Small intestine (tissue), 7 donors: ENCODE results near the gene PACS1. TPM values are rescaled to one million over a fixed set of nuclear protein-coding genes. Genes with fewer than 3 reads are reported as not detected.

ENCODE experiments used
- DNase-seq, 2 donors: peaks; one replicate each; pipeline versions ENCODE4 v3.0.0 to v3.0.0-alpha.2; 2013
- FAIRE-seq: peaks from 2 replicates; lab custom pipeline; 2012; peaks lifted over from hg19 to GRCh38; lab: Jason Lieb, UNC
- H3K27ac ChIP-seq, 3 donors: one replicate each; pipeline ENCODE4 v1.5.1; 2013; ENCODE audit warnings: low read length in 2 of 3, mild to moderate bottlenecking in 2 of 3, control low read depth in 1 of 3, inconsistent platforms in 1 of 3, low read depth in 1 of 3, moderate library complexity in 1 of 3
- H3K27me3 ChIP-seq, 3 donors: one replicate each; pipeline ENCODE4 v1.6.1; 2013; ENCODE audit warnings: low read length in 3 of 3, inconsistent platforms in 1 of 3; ENCODE audit not compliant: control insufficient read depth in 3 of 3, insufficient read depth in 3 of 3
- H3K36me3 ChIP-seq, 3 donors: one replicate each; pipeline ENCODE4 v1.6.1; 2013; ENCODE audit warnings: low read length in 3 of 3, inconsistent platforms in 1 of 3, low read depth in 1 of 3, mild to moderate bottlenecking in 1 of 3, moderate library complexity in 1 of 3; ENCODE audit not compliant: control insufficient read depth in 3 of 3, insufficient read depth in 2 of 3
- H3K4me1 ChIP-seq, 3 donors: one replicate each; pipeline ENCODE4 v1.6.1; 2013; ENCODE audit warnings: low read length in 2 of 3, inconsistent platforms in 1 of 3, low read depth in 1 of 3, mild to moderate bottlenecking in 1 of 3, moderate library complexity in 1 of 3; ENCODE audit not compliant: control insufficient read depth in 3 of 3, insufficient read depth in 2 of 3
- H3K4me3 ChIP-seq, 3 donors: one replicate each; pipeline ENCODE4 v1.5.1; 2013; ENCODE audit warnings: low read length in 3 of 3, control low read depth in 1 of 3, inconsistent platforms in 1 of 3, low read depth in 1 of 3, mild to moderate bottlenecking in 1 of 3, moderate library complexity in 1 of 3
- H3K9me3 ChIP-seq, 2 donors: one replicate each; pipeline ENCODE4 v1.6.1; 2013; ENCODE audit warnings: low read depth in 1 of 2, low read length in 1 of 2; ENCODE audit not compliant: control insufficient read depth in 2 of 2, insufficient read depth in 1 of 2
- WGBS, 3 donors: extraction: QIAGEN DNeasy Blood & Tissue Kit; methylation state at CpG; one replicate each; pipeline ENCODE4 v1.1.7; 2013; 5-methylcytosine and 5-hydroxymethylcytosine counted together
- polyA plus RNA-seq, 4 donors: library from polyadenylated mRNA; stranded (reverse) in 3 of 4; unstranded in 1 of 4; fragments of 200-250 nt in 3 of 4; fragments of 120-200 nt in 1 of 4; gene quantifications; one replicate each; pipeline versions ENCODE4 v1.2.1 to v1.2.3, GENCODE V29; 2013
- donor health status: healthy with polysubstance abuse.
- donor health status: control.
- donor health status: control.
- donor health status: Bipolar disorder and iron deficiency.
- donor health status: healthy.

The PACS1 gene
- polyA plus RNA-seq, 4 donors = 4.0 to 22.9 (median 10.0) TPM

- Histone ChIP-seq H3K36me3 (peaks cover 0 to 71% (median 13%) of the 10 kb centered on the region in 3 donors), H3K27me3 (no peaks in the 10 kb centered on the region), H3K9me3 (no peaks in the 10 kb centered on the region), H3K4me1 (peaks cover 0 to 6% (median 0%) of the 10 kb centered on the region in 3 donors), H3K27ac (no peak overlapping the region), H3K4me3 (no peak overlapping the region)
- 93 to 96% (median 95%) methylated on average over 13 of the region's 13 CpGs for WGBS, 3 donors
- no peak for FAIRE-seq
- DNase-seq = no peak
Measured at GRCh38 chr11:66221012-66221411, 150.9 kb downstream of the PACS1 start.

- Histone ChIP-seq H3K27ac (peak overlapping the region in 2 of 3 donors; percentile 54 to 81), H3K9me3 (no peaks in the 10 kb centered on the region), H3K27me3 (no peaks in the 10 kb centered on the region), H3K4me3 (no peak overlapping the region), H3K36me3 (peaks cover 0 to 63% (median 6%) of the 10 kb centered on the region in 3 donors), H3K4me1 (peaks cover 0 to 6% (median 0%) of the 10 kb centered on the region in 3 donors)
- no peak for FAIRE-seq
- no peak for DNase-seq
- 76 to 82% (median 82%) methylated on average over 9 of the region's 9 CpGs for WGBS, 3 donors
Measured at GRCh38 chr11:66221726-66222236, 151.7 kb downstream of the PACS1 start.

- H3K27me3 ChIP-seq = no peaks in the 10 kb centered on the region
- 23 to 25% (median 23%) methylated on average over 21 of the region's 21 CpGs for WGBS, 3 donors
- peak; percentile 94 to 96 for DNase-seq
- H3K9me3 ChIP-seq = no peaks in the 10 kb centered on the region
- H3K36me3 ChIP-seq = peaks cover 0 to 57% (median 6%) of the 10 kb centered on the region in 3 donors
- H3K4me1 ChIP-seq = peaks cover 0 to 6% (median 0%) of the 10 kb centered on the region in 3 donors
- H3K4me3 ChIP-seq = no peak overlapping the region
- peak overlapping the region in 2 of 3 donors; percentile 54 to 81 for H3K27ac ChIP-seq
- FAIRE-seq = no peak
Measured at GRCh38 chr11:66222358-66223149, 152.5 kb downstream of the PACS1 start.

GRCh38 chr11:66224226-66224855, 154.3 kb downstream of the PACS1 start:
- FAIRE-seq = no peak
- 92 to 94% (median 93%) methylated on average over 10 of the region's 10 CpGs for WGBS, 3 donors

GRCh38 chr11:66225066-66225465, 155.0 kb downstream of the PACS1 start:
- H3K9me3 ChIP-seq = no peaks in the 10 kb centered on the region
- no peak for DNase-seq
- H3K27ac ChIP-seq = no peak overlapping the region
- 75 to 82% (median 77%) methylated on average over 2 of the region's 2 CpGs for WGBS, 3 donors
- FAIRE-seq = no peak
- H3K4me1 ChIP-seq = peaks cover 0 to 6% (median 0%) of the 10 kb centered on the region in 3 donors
- H3K36me3 ChIP-seq = peaks cover 0 to 53% (median 3%) of the 10 kb centered on the region in 3 donors
- H3K4me3 ChIP-seq = no peak overlapping the region
- no peaks in the 10 kb centered on the region for H3K27me3 ChIP-seq

More at GRCh38 chr11:66224226-66224855, 154.3 kb downstream of the PACS1 start:
- DNase-seq = no peak
- Histone ChIP-seq H3K36me3 (peaks cover 0 to 56% (median 6%) of the 10 kb centered on the region in 3 donors), H3K9me3 (no peaks in the 10 kb centered on the region), H3K4me3 (no peak overlapping the region), H3K4me1 (peaks cover 0 to 6% (median 0%) of the 10 kb centered on the region in 3 donors), H3K27ac (no peak overlapping the region), H3K27me3 (no peaks in the 10 kb centered on the region)

GRCh38 chr11:66226101-66226500, 156.0 kb downstream of the PACS1 start:
- Histone ChIP-seq H3K27ac (no peak overlapping the region), H3K4me3 (no peak overlapping the region), H3K27me3 (no peaks in the 10 kb centered on the region), H3K36me3 (peaks cover 0 to 53% (median 0%) of the 10 kb centered on the region in 3 donors), H3K9me3 (no peaks in the 10 kb centered on the region), H3K4me1 (peaks cover 0 to 6% (median 0%) of the 10 kb centered on the region in 3 donors)
- no peak for FAIRE-seq
- no peak for DNase-seq

DNA sequence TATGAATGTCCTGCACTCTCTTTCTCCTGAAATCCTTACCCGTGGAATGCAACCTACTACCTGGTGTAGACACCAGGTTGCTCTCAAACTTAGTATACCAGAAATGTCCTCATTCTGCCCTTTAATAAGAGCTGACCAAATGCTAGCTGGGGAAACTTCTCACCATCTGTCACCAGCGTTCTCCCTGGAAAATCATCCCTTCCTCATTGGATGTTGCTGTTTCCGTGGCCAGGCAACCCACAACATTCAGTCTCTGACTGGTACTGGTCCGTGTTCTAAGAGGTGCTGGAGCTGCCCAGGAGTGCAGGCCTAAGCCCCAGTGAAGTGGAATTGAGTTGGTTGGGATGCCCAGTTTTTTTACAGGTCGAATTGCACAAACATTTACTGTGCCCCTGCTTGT, 157.6 kb downstream of the PACS1 start:
- no peaks in the 10 kb centered on the region for H3K9me3 ChIP-seq
- WGBS, 3 donors = 90 to 92% (median 91%) methylated on average over 5 of the region's 5 CpGs
- no peak overlapping the region for H3K4me3 ChIP-seq
- no peaks in the 10 kb centered on the region for H3K4me1 ChIP-seq
- H3K27ac ChIP-seq = no peak overlapping the region
- H3K36me3 ChIP-seq = peaks cover 0 to 54% (median 0%) of the 10 kb centered on the region in 3 donors
- DNase-seq (no peak), FAIRE-seq (no peak)
- H3K27me3 ChIP-seq = no peaks in the 10 kb centered on the region

DNA sequence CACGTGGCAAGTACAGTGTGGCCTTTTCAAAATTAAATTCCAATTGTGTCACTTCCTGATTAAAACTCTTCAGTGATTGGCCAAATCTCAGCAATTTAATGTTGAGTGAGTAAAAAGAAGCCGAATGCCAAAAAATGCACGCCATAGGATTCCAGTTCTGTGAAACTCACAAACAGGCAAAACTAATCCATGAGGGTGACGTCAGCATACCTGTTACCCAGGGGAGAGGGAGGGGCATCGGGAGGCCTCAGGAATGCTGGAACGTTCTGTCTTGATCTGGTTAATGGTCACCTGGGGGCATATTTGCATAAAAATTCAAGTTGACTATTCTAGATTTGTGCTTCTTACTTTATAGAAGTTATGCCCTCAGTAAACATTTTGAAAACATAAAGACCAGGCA, 158.4 kb downstream of the PACS1 start:
- Histone ChIP-seq H3K36me3 (peaks cover 0 to 60% (median 0%) of the 10 kb centered on the region in 3 donors), H3K27me3 (no peaks in the 10 kb centered on the region), H3K27ac (no peak overlapping the region), H3K9me3 (no peaks in the 10 kb centered on the region), H3K4me1 (no peaks in the 10 kb centered on the region), H3K4me3 (no peak overlapping the region)
- DNase-seq = no peak
- WGBS, 3 donors = 81 to 88% (median 87%) methylated on average over 6 of the region's 6 CpGs
- no peak for FAIRE-seq
